WERI-Rb-1 (cell line): ENCODE data around the gene CCDC7.
"Not testable (repeated sequence)": the region's sequence is repeated elsewhere in the genome, so short reads cannot be mapped to it uniquely, and the experiment has no call there.

Experiments
- DNase-seq: peaks from one replicate; pipeline ENCODE4 v3.0.0-alpha.2; 2020
- H3K27ac ChIP-seq: fragments of 250-450 bp; sonication (Bioruptor Pico); 2 replicates; pipeline ENCODE4 v1.5.1; 2020; ENCODE audit warnings: mild to moderate bottlenecking, moderate library complexity
- H3K27me3 ChIP-seq: fragments of 250-450 bp; sonication (Bioruptor Pico); 2 replicates; pipeline ENCODE4 v1.5.1; 2021; ENCODE audit warnings: mild to moderate bottlenecking, low read depth, moderate library complexity; ENCODE audit not compliant: insufficient read depth, severe bottlenecking
- H3K36me3 ChIP-seq: fragments of 250-450 bp; sonication (Bioruptor Pico); 2 replicates; pipeline ENCODE4 v1.5.1; 2020; ENCODE audit warnings: mild to moderate bottlenecking, moderate library complexity
- H3K4me3 ChIP-seq: 2 replicates; pipeline ENCODE4 v1.5.1; 2011; ENCODE audit warnings: low read depth, mild to moderate bottlenecking, control low read depth, low read length
- H3K9me3 ChIP-seq: fragments of 250-450 bp; sonication (Bioruptor Pico); 2 replicates; pipeline ENCODE4 v1.5.1; 2021; ENCODE audit warnings: mild to moderate bottlenecking, moderate library complexity; ENCODE audit not compliant: severe bottlenecking
- TF ChIP-seq, protein P1 (sequence below): IDR thresholded peaks from 2 replicates; pipeline ENCODE4 v1.5.1; 2011; ENCODE audit warnings: low read depth, mild to moderate bottlenecking, control low read depth, inconsistent platforms, low read length

Gene CCDC7

DNA sequence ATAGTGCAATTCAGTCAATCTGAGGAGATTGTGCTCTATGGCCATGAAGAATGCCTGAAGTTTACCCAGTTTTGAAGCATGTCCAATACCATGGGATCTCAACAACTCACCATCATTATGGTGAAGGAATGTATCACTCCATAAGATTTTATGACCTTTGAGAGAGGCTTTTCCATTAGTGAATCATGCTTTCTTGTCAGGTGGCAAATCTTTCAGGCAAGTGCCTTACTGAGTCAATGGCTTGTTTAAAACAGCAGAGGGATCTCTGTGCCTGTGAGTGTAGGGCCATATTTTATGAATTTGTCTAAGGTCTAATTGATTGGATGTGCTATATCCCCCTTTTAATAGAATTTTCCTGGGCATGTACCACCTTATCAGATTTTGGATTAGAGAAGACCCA is 131.5 kb downstream of the CCDC7 start:
- H3K27ac ChIP-seq, result no peak overlapping the region
- no peak for DNase-seq
- H3K36me3 ChIP-seq, result no peaks in the 10 kb centered on the region
- TF ChIP-seq, protein P1, sequence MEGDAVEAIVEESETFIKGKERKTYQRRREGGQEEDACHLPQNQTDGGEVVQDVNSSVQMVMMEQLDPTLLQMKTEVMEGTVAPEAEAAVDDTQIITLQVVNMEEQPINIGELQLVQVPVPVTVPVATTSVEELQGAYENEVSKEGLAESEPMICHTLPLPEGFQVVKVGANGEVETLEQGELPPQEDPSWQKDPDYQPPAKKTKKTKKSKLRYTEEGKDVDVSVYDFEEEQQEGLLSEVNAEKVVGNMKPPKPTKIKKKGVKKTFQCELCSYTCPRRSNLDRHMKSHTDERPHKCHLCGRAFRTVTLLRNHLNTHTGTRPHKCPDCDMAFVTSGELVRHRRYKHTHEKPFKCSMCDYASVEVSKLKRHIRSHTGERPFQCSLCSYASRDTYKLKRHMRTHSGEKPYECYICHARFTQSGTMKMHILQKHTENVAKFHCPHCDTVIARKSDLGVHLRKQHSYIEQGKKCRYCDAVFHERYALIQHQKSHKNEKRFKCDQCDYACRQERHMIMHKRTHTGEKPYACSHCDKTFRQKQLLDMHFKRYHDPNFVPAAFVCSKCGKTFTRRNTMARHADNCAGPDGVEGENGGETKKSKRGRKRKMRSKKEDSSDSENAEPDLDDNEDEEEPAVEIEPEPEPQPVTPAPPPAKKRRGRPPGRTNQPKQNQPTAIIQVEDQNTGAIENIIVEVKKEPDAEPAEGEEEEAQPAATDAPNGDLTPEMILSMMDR, result no peak
- no peaks in the 10 kb centered on the region for H3K27me3 ChIP-seq
- no peak overlapping the region for H3K4me3 ChIP-seq
- no peaks in the 10 kb centered on the region for H3K9me3 ChIP-seq

DNA sequence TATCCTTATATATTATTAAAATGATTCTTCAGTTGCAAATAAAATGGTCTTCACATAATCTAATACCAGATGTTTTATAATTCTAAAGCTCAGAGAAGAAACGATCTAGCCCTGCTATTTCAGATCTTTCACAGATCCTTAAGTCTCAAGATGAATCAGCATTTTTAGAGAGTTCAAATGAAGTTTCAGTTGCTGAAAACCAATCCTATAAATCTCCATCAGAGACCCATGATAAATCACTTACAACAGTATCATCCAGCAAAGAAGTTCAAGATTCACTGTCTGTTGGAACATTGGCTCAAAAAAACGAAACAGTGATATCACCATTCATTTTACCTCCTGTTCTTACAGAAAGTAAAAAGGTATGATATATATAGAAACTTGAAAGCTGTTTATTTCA is 137.0 kb downstream of the CCDC7 start:
- no peak for DNase-seq
- Histone ChIP-seq H3K9me3 (no peaks in the 10 kb centered on the region), H3K4me3 (no peak overlapping the region), H3K36me3 (no peaks in the 10 kb centered on the region), H3K27me3 (no peaks in the 10 kb centered on the region), H3K27ac (no peak overlapping the region)
- TF ChIP-seq, protein P1, result no peak

- not testable (repeated sequence) for DNase-seq, H3K4me3 ChIP-seq, H3K27ac ChIP-seq, H3K36me3 ChIP-seq, H3K9me3 ChIP-seq, H3K27me3 ChIP-seq
Measured at GRCh38 chr10:32598022-32598421, 152.1 kb downstream of the CCDC7 start.

- H3K27me3 ChIP-seq, result no peaks in the 10 kb centered on the region
- TF ChIP-seq, protein P1, result no peak
- no peak overlapping the region for H3K4me3 ChIP-seq
- no peak overlapping the region for H3K27ac ChIP-seq
- DNase-seq, result no peak
- H3K9me3 ChIP-seq, result no peaks in the 10 kb centered on the region
- no peaks in the 10 kb centered on the region for H3K36me3 ChIP-seq
Measured at GRCh38 chr10:32600317-32600716, 154.4 kb downstream of the CCDC7 start.

GRCh38 chr10:32601562-32601961 is 155.6 kb downstream of the CCDC7 start:
- not testable (repeated sequence) for H3K27me3 ChIP-seq, H3K4me3 ChIP-seq, H3K9me3 ChIP-seq

GRCh38 chr10:32605787-32606186 is 159.8 kb downstream of the CCDC7 start:
- TF ChIP-seq, protein P1, result no peak
- Histone ChIP-seq H3K4me3 (no peak overlapping the region), H3K9me3 (no peaks in the 10 kb centered on the region), H3K27me3 (no peaks in the 10 kb centered on the region), H3K27ac (no peak overlapping the region), H3K36me3 (no peaks in the 10 kb centered on the region)
- DNase-seq, result no peak

More at GRCh38 chr10:32601562-32601961, 155.6 kb downstream of the CCDC7 start:
- not testable (repeated sequence) for DNase-seq, H3K36me3 ChIP-seq, H3K27ac ChIP-seq

DNA sequence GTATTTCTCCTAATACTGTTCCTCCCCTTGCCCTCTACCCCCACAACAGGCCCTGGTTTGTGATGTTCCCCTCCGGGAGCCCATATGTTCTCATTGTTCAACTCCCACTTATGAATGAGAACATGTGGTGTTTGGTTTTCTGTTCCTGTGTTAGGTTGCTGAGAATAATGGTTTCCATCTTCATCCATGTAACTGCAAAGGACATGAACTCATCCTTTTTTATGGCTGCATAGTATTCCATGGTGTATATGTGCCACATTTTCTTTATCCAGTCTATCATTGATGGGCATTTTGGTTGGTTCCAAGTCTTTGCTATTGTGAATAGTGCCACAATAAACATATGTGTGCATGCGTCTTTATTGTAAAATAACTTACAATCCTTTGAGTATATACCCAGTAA is 164.6 kb downstream of the CCDC7 start:
- not testable (repeated sequence) for DNase-seq, H3K4me3 ChIP-seq, H3K36me3 ChIP-seq, H3K27ac ChIP-seq, H3K9me3 ChIP-seq, H3K27me3 ChIP-seq
